ENCODE data around the gene IQGAP3.
A peak's percentile ranks its signal among the peaks of the same experiment; 100 is the strongest.

Gene IQGAP3

GRCh38 chr1:156503698-156504437, 68.5 kb downstream of the IQGAP3 start:
- TF ChIP-seq, protein P1, sequence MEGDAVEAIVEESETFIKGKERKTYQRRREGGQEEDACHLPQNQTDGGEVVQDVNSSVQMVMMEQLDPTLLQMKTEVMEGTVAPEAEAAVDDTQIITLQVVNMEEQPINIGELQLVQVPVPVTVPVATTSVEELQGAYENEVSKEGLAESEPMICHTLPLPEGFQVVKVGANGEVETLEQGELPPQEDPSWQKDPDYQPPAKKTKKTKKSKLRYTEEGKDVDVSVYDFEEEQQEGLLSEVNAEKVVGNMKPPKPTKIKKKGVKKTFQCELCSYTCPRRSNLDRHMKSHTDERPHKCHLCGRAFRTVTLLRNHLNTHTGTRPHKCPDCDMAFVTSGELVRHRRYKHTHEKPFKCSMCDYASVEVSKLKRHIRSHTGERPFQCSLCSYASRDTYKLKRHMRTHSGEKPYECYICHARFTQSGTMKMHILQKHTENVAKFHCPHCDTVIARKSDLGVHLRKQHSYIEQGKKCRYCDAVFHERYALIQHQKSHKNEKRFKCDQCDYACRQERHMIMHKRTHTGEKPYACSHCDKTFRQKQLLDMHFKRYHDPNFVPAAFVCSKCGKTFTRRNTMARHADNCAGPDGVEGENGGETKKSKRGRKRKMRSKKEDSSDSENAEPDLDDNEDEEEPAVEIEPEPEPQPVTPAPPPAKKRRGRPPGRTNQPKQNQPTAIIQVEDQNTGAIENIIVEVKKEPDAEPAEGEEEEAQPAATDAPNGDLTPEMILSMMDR (IDR thresholded peaks at IDR 0.05) = no peak
- Histone ChIP-seq H3K36me3 (no peaks in the 10 kb centered on the region), H3K4me1 (ENCODE audit: control insufficient read depth in 1 of 2, insufficient read depth in 1 of 2, low read depth in 1 of 2, low read length in 1 of 2) (peaks cover 55 to 67% of the 10 kb centered on the region in 2 experiments), H3K9me3 (no peaks in the 10 kb centered on the region), H3K27me3 (no peaks in the 10 kb centered on the region), H3K4me3 (ENCODE audit: low read depth in 1 of 2, low read length in 1 of 2) (peak overlapping the region in 1 of 2 experiments; percentile 27), H3K27ac (peak overlapping the region; percentile 100)

DNA sequence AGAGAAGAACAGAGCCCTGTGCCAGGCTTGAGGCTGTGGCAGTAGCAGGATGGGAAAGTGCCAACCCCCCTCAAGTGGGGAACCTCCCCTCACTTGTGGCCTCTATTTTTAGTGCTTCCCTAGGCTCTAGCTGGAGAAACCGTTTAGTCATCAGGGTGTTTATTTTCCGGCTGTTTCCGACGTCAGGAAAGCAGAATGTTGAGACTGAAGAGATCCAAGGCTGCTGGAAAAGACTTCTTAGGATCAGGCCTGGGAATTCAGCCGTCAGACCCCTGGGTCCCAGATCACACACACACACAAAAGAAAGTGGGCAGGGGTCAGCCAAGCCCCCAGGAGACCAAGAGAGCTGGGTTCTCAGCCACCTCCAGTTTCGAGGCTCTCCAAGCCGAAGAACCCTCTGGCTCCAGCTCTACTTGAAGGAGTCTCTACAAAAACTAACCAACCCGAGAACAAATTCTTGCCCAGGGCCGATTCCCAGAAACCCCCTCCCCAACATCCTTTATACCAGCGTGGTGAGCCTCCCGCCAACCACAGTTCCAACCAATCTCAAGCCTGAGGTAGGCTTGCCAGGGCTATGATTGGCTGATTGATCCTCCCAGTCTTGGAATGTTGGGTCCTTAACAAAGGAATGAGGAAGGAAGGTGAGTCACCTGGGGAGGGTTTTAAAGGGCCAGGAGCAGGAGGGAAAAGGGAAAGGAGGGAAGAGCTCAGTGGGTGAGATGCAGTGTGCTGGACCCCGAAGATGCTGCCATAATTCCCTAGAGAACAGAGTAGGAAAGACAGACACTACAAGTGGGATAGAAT, 69.3 kb downstream of the IQGAP3 start:
- TF ChIP-seq, protein P1 (IDR thresholded peaks at IDR 0.05) = no peak
- peak overlapping the region in 1 of 2 experiments; percentile 27 for H3K4me3 ChIP-seq (ENCODE audit: low read depth in 1 of 2, low read length in 1 of 2)
- H3K27me3 ChIP-seq = no peaks in the 10 kb centered on the region
- H3K27ac ChIP-seq = peak overlapping the region; percentile 100
- H3K36me3 ChIP-seq = no peaks in the 10 kb centered on the region
- H3K9me3 ChIP-seq = no peaks in the 10 kb centered on the region
- peaks cover 59 to 68% of the 10 kb centered on the region in 2 experiments for H3K4me1 ChIP-seq (ENCODE audit: control insufficient read depth in 1 of 2, insufficient read depth in 1 of 2, low read depth in 1 of 2, low read length in 1 of 2)

GRCh38 chr1:156502391-156502893, 69.9 kb downstream of the IQGAP3 start:
- Histone ChIP-seq H3K27me3 (no peaks in the 10 kb centered on the region), H3K27ac (peak overlapping the region; percentile 100), H3K36me3 (no peaks in the 10 kb centered on the region), H3K4me3 (ENCODE audit: low read depth in 1 of 2, low read length in 1 of 2) (no peak overlapping the region), H3K4me1 (ENCODE audit: control insufficient read depth in 1 of 2, insufficient read depth in 1 of 2, low read depth in 1 of 2, low read length in 1 of 2) (peaks cover 61 to 70% of the 10 kb centered on the region in 2 experiments), H3K9me3 (no peaks in the 10 kb centered on the region)
- TF ChIP-seq, protein P1 (IDR thresholded peaks at IDR 0.05) = no peak

- no peaks in the 10 kb centered on the region for H3K36me3 ChIP-seq
- peaks cover 61 to 78% of the 10 kb centered on the region in 2 experiments for H3K4me1 ChIP-seq (ENCODE audit: control insufficient read depth in 1 of 2, insufficient read depth in 1 of 2, low read depth in 1 of 2, low read length in 1 of 2)
- no peaks in the 10 kb centered on the region for H3K9me3 ChIP-seq
- peak overlapping the region; percentile 91 to 96 for H3K4me3 ChIP-seq (ENCODE audit: low read depth in 1 of 2, low read length in 1 of 2)
- H3K27ac ChIP-seq = peak overlapping the region; percentile 100
- no peaks in the 10 kb centered on the region for H3K27me3 ChIP-seq
- TF ChIP-seq, protein P1 (IDR thresholded peaks at IDR 0.05) = peak; percentile 36
Measured at GRCh38 chr1:156500793-156501506, 71.4 kb downstream of the IQGAP3 start.

DNA sequence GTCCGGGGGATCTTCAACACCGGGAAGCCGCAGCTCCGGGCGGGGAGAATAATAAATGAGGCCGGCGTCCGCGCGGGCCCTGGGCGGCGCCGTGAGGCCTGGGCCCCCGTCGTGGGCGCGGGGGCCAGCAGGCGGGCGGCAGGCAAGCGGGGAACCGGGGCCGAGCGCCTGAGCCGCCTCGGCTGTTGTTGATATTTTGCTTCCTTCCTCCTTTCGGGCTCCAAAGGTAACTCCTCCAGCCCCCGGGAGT, 71.9 kb downstream of the IQGAP3 start, which contains the start of gene MEF2D:
Gene MEF2D (minus strand): TSS at position 233 of the 250 bp plus-strand sequence. CDS start 17,483 bp downstream, outside the sequence.
- TF ChIP-seq, protein P1 (IDR thresholded peaks at IDR 0.05) = no peak
- Histone ChIP-seq H3K4me1 (ENCODE audit: control insufficient read depth in 1 of 2, insufficient read depth in 1 of 2, low read depth in 1 of 2, low read length in 1 of 2) (peaks cover 57 to 74% of the 10 kb centered on the region in 2 experiments), H3K4me3 (ENCODE audit: low read depth in 1 of 2, low read length in 1 of 2) (peak within 1 kb of the TSS; percentile 91 to 96), H3K27me3 (no peaks in the 10 kb centered on the region), H3K27ac (peak within 1 kb of the TSS; percentile 100), H3K9me3 (no peaks in the 10 kb centered on the region), H3K36me3 (no peaks in the 10 kb centered on the region)
